D341Med (cell line): ENCODE measurements around the gene SVIL.
A peak's percentile ranks its signal among the peaks of the same experiment; 100 is the strongest.
"Not testable (repeated sequence)": the region's sequence is repeated elsewhere in the genome, so short reads cannot be mapped to it uniquely, and the experiment has no call there.

Source experiments
- DNase-seq: peaks from one replicate; pipeline ENCODE4 v3.0.0; 2012; ENCODE audit warnings: low spot score

Gene SVIL

GRCh38 chr10:29649561-29650551 is 15.1 kb upstream of the SVIL start:
- DNase-seq, result no peak

GRCh38 chr10:29648983-29649268 is 14.2 kb upstream of the SVIL start:
- no peak for DNase-seq

- no peak for DNase-seq
Measured at GRCh38 chr10:29648114-29648982, 13.6 kb upstream of the SVIL start.

- DNase-seq, result no peak
Measured at GRCh38 chr10:29647478-29647877, 12.7 kb upstream of the SVIL start.

GRCh38 chr10:29646960-29647461 is 12.2 kb upstream of the SVIL start:
- DNase-seq, result no peak

GRCh38 chr10:29646238-29646902 is 11.6 kb upstream of the SVIL start:
- DNase-seq, result peak; percentile 68

- DNase-seq, result no peak
Measured at GRCh38 chr10:29643771-29644501, 9.2 kb upstream of the SVIL start.

- no peak for DNase-seq
Measured at GRCh38 chr10:29642990-29643389, 8.2 kb upstream of the SVIL start.

- DNase-seq, result no peak
Measured at GRCh38 chr10:29637537-29637936, 2.8 kb upstream of the SVIL start.

- no peak for DNase-seq
Measured at GRCh38 chr10:29636178-29636577, 1.4 kb upstream of the SVIL start.

- DNase-seq, result no peak
Measured at GRCh38 chr10:29635711-29636144, 957 bp upstream of the SVIL start.

GRCh38 chr10:29634105-29634504 is 666 bp downstream of the SVIL start:
- DNase-seq, result no peak

GRCh38 chr10:29631049-29631339 is 3.8 kb downstream of the SVIL start:
- no peak for DNase-seq

GRCh38 chr10:29630205-29631048 is 4.3 kb downstream of the SVIL start:
- DNase-seq, result no peak

GRCh38 chr10:29628912-29629526 is 5.8 kb downstream of the SVIL start:
- DNase-seq, result no peak

- DNase-seq, result no peak
Measured at GRCh38 chr10:29628311-29628710, 6.5 kb downstream of the SVIL start.

GRCh38 chr10:29627201-29628132 is 7.3 kb downstream of the SVIL start:
- DNase-seq, result no peak

GRCh38 chr10:29624357-29624756 is 10.4 kb downstream of the SVIL start:
- DNase-seq, result not testable (repeated sequence)

GRCh38 chr10:29623797-29624196 is 11.0 kb downstream of the SVIL start:
- DNase-seq, result no peak
